ENCODE measurements around the gene WFS1. TPM values are rescaled to one million over a fixed set of nuclear protein-coding genes. Genes with fewer than 3 reads are reported as not detected.

WFS1 gene
- polyA plus RNA-seq, 1 donor = 32.4 TPM

GRCh38 chr4:6271206-6271605 lies 1.6 kb downstream of the WFS1 start:
- no peak for DNase-seq
- H3K9me3 ChIP-seq (ENCODE audit: control insufficient read depth, low read depth, low read length) = no peaks in the 10 kb centered on the region
- H3K36me3 ChIP-seq (ENCODE audit: control insufficient read depth, insufficient read depth, low read length) = peaks cover 9% of the 10 kb centered on the region
- peak overlapping the region; percentile 51 for H3K4me3 ChIP-seq (ENCODE audit: low read length)
- peaks cover 48% of the 10 kb centered on the region for H3K4me1 ChIP-seq (ENCODE audit: control insufficient read depth, insufficient read depth, low read length)
- H3K27me3 ChIP-seq (ENCODE audit: control insufficient read depth, insufficient read depth, low read length) = no peaks in the 10 kb centered on the region
- 100% methylated on average over 1 of the region's 9 CpGs for WGBS (ENCODE audit: insufficient coverage, low lambda C conversion rate)
- H3K27ac ChIP-seq (ENCODE audit: low read length) = no peak overlapping the region

- Histone ChIP-seq H3K36me3 (ENCODE audit: control insufficient read depth, insufficient read depth, low read length) (peaks cover 9% of the 10 kb centered on the region), H3K4me3 (ENCODE audit: low read length) (no peak overlapping the region), H3K27ac (ENCODE audit: low read length) (no peak overlapping the region), H3K4me1 (ENCODE audit: control insufficient read depth, insufficient read depth, low read length) (peaks cover 55% of the 10 kb centered on the region), H3K27me3 (ENCODE audit: control insufficient read depth, insufficient read depth, low read length) (no peaks in the 10 kb centered on the region), H3K9me3 (ENCODE audit: control insufficient read depth, low read depth, low read length) (no peaks in the 10 kb centered on the region)
- no CpG with 5 or more reads among the region's 15 CpGs for WGBS (ENCODE audit: insufficient coverage, low lambda C conversion rate)
- no peak for DNase-seq
Measured at GRCh38 chr4:6271701-6272465, 2.2 kb downstream of the WFS1 start.

GRCh38 chr4:6272863-6273660 lies 3.4 kb downstream of the WFS1 start:
- H3K4me3 ChIP-seq (ENCODE audit: low read length) = no peak overlapping the region
- H3K27ac ChIP-seq (ENCODE audit: low read length) = peak overlapping the region; percentile 55
- no peaks in the 10 kb centered on the region for H3K9me3 ChIP-seq (ENCODE audit: control insufficient read depth, low read depth, low read length)
- peaks cover 66% of the 10 kb centered on the region for H3K4me1 ChIP-seq (ENCODE audit: control insufficient read depth, insufficient read depth, low read length)
- no CpG with 5 or more reads among the region's 15 CpGs for WGBS (ENCODE audit: insufficient coverage, low lambda C conversion rate)
- peak in 1 of 2 donors; percentile 29 for DNase-seq
- peaks cover 16% of the 10 kb centered on the region for H3K36me3 ChIP-seq (ENCODE audit: control insufficient read depth, insufficient read depth, low read length)
- H3K27me3 ChIP-seq (ENCODE audit: control insufficient read depth, insufficient read depth, low read length) = no peaks in the 10 kb centered on the region

- WGBS (ENCODE audit: insufficient coverage, low lambda C conversion rate) = no CpG with 5 or more reads among the region's 1 CpG
- peaks cover 72% of the 10 kb centered on the region for H3K4me1 ChIP-seq (ENCODE audit: control insufficient read depth, insufficient read depth, low read length)
- H3K36me3 ChIP-seq (ENCODE audit: control insufficient read depth, insufficient read depth, low read length) = peaks cover 19% of the 10 kb centered on the region
- no peaks in the 10 kb centered on the region for H3K27me3 ChIP-seq (ENCODE audit: control insufficient read depth, insufficient read depth, low read length)
- DNase-seq = no peak
- H3K4me3 ChIP-seq (ENCODE audit: low read length) = no peak overlapping the region
- H3K27ac ChIP-seq (ENCODE audit: low read length) = peak overlapping the region; percentile 55
- H3K9me3 ChIP-seq (ENCODE audit: control insufficient read depth, low read depth, low read length) = no peaks in the 10 kb centered on the region
Measured at GRCh38 chr4:6273661-6273990, 4.0 kb downstream of the WFS1 start.

GRCh38 chr4:6275351-6275750 lies 5.7 kb downstream of the WFS1 start:
- peak overlapping the region; percentile 94 for H3K27ac ChIP-seq (ENCODE audit: low read length)
- peaks cover 78% of the 10 kb centered on the region for H3K4me1 ChIP-seq (ENCODE audit: control insufficient read depth, insufficient read depth, low read length)
- H3K4me3 ChIP-seq (ENCODE audit: low read length) = no peak overlapping the region
- H3K36me3 ChIP-seq (ENCODE audit: control insufficient read depth, insufficient read depth, low read length) = peaks cover 28% of the 10 kb centered on the region
- DNase-seq = no peak
- H3K9me3 ChIP-seq (ENCODE audit: control insufficient read depth, low read depth, low read length) = no peaks in the 10 kb centered on the region
- no peaks in the 10 kb centered on the region for H3K27me3 ChIP-seq (ENCODE audit: control insufficient read depth, insufficient read depth, low read length)
- WGBS (ENCODE audit: insufficient coverage, low lambda C conversion rate) = no CpG with 5 or more reads among the region's 10 CpGs

- no peaks in the 10 kb centered on the region for H3K27me3 ChIP-seq (ENCODE audit: control insufficient read depth, insufficient read depth, low read length)
- WGBS (ENCODE audit: insufficient coverage, low lambda C conversion rate) = no CpG with 5 or more reads among the region's 22 CpGs
- H3K27ac ChIP-seq (ENCODE audit: low read length) = peak overlapping the region; percentile 94
- H3K4me3 ChIP-seq (ENCODE audit: low read length) = no peak overlapping the region
- H3K4me1 ChIP-seq (ENCODE audit: control insufficient read depth, insufficient read depth, low read length) = peaks cover 72% of the 10 kb centered on the region
- H3K9me3 ChIP-seq (ENCODE audit: control insufficient read depth, low read depth, low read length) = no peaks in the 10 kb centered on the region
- peaks cover 35% of the 10 kb centered on the region for H3K36me3 ChIP-seq (ENCODE audit: control insufficient read depth, insufficient read depth, low read length)
- DNase-seq = peak; percentile 77 to 87
Measured at GRCh38 chr4:6275898-6276806, 6.5 kb downstream of the WFS1 start.

GRCh38 chr4:6277139-6277802 lies 7.6 kb downstream of the WFS1 start:
- Histone ChIP-seq H3K4me1 (ENCODE audit: control insufficient read depth, insufficient read depth, low read length) (peaks cover 67% of the 10 kb centered on the region), H3K36me3 (ENCODE audit: control insufficient read depth, insufficient read depth, low read length) (peaks cover 39% of the 10 kb centered on the region), H3K27ac (ENCODE audit: low read length) (peak overlapping the region; percentile 94), H3K9me3 (ENCODE audit: control insufficient read depth, low read depth, low read length) (no peaks in the 10 kb centered on the region), H3K4me3 (ENCODE audit: low read length) (no peak overlapping the region), H3K27me3 (ENCODE audit: control insufficient read depth, insufficient read depth, low read length) (no peaks in the 10 kb centered on the region)
- no peak for DNase-seq
- no CpG with 5 or more reads among the region's 24 CpGs for WGBS (ENCODE audit: insufficient coverage, low lambda C conversion rate)

GRCh38 chr4:6277935-6278800 lies 8.5 kb downstream of the WFS1 start:
- peaks cover 59% of the 10 kb centered on the region for H3K4me1 ChIP-seq (ENCODE audit: control insufficient read depth, insufficient read depth, low read length)
- peak overlapping the region; percentile 94 for H3K27ac ChIP-seq (ENCODE audit: low read length)
- H3K4me3 ChIP-seq (ENCODE audit: low read length) = peak overlapping the region; percentile 14
- peaks cover 43% of the 10 kb centered on the region for H3K36me3 ChIP-seq (ENCODE audit: control insufficient read depth, insufficient read depth, low read length)
- H3K27me3 ChIP-seq (ENCODE audit: control insufficient read depth, insufficient read depth, low read length) = no peaks in the 10 kb centered on the region
- WGBS (ENCODE audit: insufficient coverage, low lambda C conversion rate) = no CpG with 5 or more reads among the region's 21 CpGs
- peak in 1 of 2 donors; percentile 26 for DNase-seq
- no peaks in the 10 kb centered on the region for H3K9me3 ChIP-seq (ENCODE audit: control insufficient read depth, low read depth, low read length)

- peaks cover 55% of the 10 kb centered on the region for H3K4me1 ChIP-seq (ENCODE audit: control insufficient read depth, insufficient read depth, low read length)
- H3K36me3 ChIP-seq (ENCODE audit: control insufficient read depth, insufficient read depth, low read length) = peaks cover 48% of the 10 kb centered on the region
- DNase-seq = peak; percentile 79 to 92
- peak overlapping the region; percentile 14 for H3K4me3 ChIP-seq (ENCODE audit: low read length)
- H3K27ac ChIP-seq (ENCODE audit: low read length) = peak overlapping the region; percentile 94
- H3K9me3 ChIP-seq (ENCODE audit: control insufficient read depth, low read depth, low read length) = no peaks in the 10 kb centered on the region
- no peaks in the 10 kb centered on the region for H3K27me3 ChIP-seq (ENCODE audit: control insufficient read depth, insufficient read depth, low read length)
- WGBS (ENCODE audit: insufficient coverage, low lambda C conversion rate) = 0% methylated on average over 1 of the region's 10 CpGs
Measured at GRCh38 chr4:6278801-6279197, 9.1 kb downstream of the WFS1 start.
